WTC11 (cell line): ENCODE measurements around the gene TRIP11.

ENCODE experiments used
- CTCF ChIP-seq: fragments of 200-600 bp; IDR thresholded peaks from 2 replicates; pipeline ENCODE4 v1.8.0; 2022; ENCODE audit warnings: antibody characterized with exemption
- NR1H2 ChIP-seq: sonication (generic); formaldehyde crosslinking; IDR thresholded peaks from 2 replicates; pipeline ENCODE4 v1.9.0; 2021; ENCODE audit warnings: mild to moderate bottlenecking, moderate library complexity, missing genetic modification reagents
- SOX15 ChIP-seq: fragments of 250-450 bp; sonication (Bioruptor Pico); IDR thresholded peaks from 2 replicates; pipeline ENCODE4 v1.9.0; 2021; ENCODE audit warnings: mild to moderate bottlenecking
- ZNF263 ChIP-seq: sonication (generic); formaldehyde crosslinking; IDR thresholded peaks from 2 replicates; pipeline ENCODE4 v1.8.1; 2022; ENCODE audit warnings: low read depth, mild to moderate bottlenecking, moderate library complexity, missing genetic modification reagents
- TF ChIP-seq, protein P1 (sequence below): sonication (generic); formaldehyde crosslinking; IDR thresholded peaks from 2 replicates; pipeline ENCODE4 v1.8.1; 2022; ENCODE audit warnings: mild to moderate bottlenecking, moderate library complexity, missing genetic modification reagents

- TF ChIP-seq NR1H2, result no peak
- no peak for TF ChIP-seq CTCF
- no peak for TF ChIP-seq ZNF263 (CRISPR knock-in tag)
- TF ChIP-seq SOX15 (CRISPR knock-in tag), result no peak
- TF ChIP-seq, protein P1, sequence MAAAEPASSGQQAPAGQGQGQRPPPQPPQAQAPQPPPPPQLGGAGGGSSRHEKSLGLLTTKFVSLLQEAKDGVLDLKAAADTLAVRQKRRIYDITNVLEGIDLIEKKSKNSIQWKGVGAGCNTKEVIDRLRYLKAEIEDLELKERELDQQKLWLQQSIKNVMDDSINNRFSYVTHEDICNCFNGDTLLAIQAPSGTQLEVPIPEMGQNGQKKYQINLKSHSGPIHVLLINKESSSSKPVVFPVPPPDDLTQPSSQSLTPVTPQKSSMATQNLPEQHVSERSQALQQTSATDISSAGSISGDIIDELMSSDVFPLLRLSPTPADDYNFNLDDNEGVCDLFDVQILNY (CRISPR knock-in tag), result no peak
Measured at GRCh38 chr14:91946622-91947474, 93.0 kb downstream of the TRIP11 start.
